ENCODE results near the gene PRODH2. TPM values are rescaled to one million over a fixed set of nuclear protein-coding genes. Genes with fewer than 3 reads are reported as not detected.

PRODH2 gene
- total and polyA plus RNA-seq, 3 donors from 2014 or later = 0.99 to 2.7 (median 1.3) TPM

GRCh38 chr19:35847911-35848310 is 35.3 kb upstream of the PRODH2 start:
- no peaks in the 10 kb centered on the region for H3K4me1 ChIP-seq
- no peak for TF ChIP-seq CTCF (IDR thresholded peaks at IDR 0.05)
- TF ChIP-seq POLR2A (IDR thresholded peaks at IDR 0.05) = no peak
- H3K9me3 ChIP-seq = no peaks in the 10 kb centered on the region
- 81 to 89% methylated on average over 4 to 8 of the region's 8 CpGs for WGBS, 2 donors
- H3K36me3 ChIP-seq (ENCODE audit: low read depth, missing control alignments) = no peaks in the 10 kb centered on the region
- H3K27ac ChIP-seq = no peak overlapping the region
- no peak for DNase-seq
- no peaks in the 10 kb centered on the region for H3K27me3 ChIP-seq
- intact Hi-C loops (cut with DNase I; ENCODE audit: low total_unique reads) = no loop called here
- H3K4me3 ChIP-seq = no peak overlapping the region

DNA sequence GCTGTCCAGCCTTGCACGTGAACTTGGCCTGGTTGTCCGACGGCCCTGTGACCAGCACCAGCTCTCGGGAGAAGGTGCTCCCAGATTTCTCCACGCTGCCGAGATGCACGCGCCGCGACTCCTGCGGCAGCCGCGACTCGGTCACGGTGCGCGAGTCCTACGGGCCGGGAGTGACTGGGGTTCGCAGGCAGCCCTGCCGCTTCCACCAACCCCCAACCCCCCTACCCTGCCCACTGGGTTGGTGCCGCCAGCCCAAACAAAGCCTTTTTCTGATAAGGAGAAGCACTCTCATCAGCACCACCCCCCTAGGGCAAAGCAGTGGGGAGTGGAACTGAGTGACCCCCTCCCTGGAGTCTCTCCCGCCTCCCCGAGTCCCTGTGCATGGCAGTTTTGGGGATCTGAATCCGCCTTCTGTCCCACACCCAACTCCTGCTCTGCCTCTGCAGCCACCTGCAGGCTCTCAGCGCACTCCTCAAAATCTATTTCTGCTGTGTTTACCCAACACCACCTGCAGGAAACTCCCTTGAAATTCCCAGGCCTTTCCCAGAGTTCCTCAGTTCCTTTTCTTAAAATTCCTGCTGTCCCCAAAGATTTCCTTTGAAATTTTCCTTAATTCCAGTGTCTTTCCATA is 33.5 kb upstream of the PRODH2 start:
- intact Hi-C loops (cut with DNase I; ENCODE audit: low total_unique reads) = no loop called here
- Histone ChIP-seq H3K4me1 (no peaks in the 10 kb centered on the region), H3K9me3 (no peaks in the 10 kb centered on the region), H3K27me3 (no peaks in the 10 kb centered on the region), H3K27ac (no peak overlapping the region), H3K4me3 (peak overlapping the region; percentile 18 to 24), H3K36me3 (ENCODE audit: low read depth, missing control alignments) (no peaks in the 10 kb centered on the region)
- DNase-seq = no peak
- TF ChIP-seq CTCF (IDR thresholded peaks at IDR 0.05) = no peak
- no peak for TF ChIP-seq POLR2A (IDR thresholded peaks at IDR 0.05)
- WGBS, 2 donors = 1 to 6% methylated on average over 6 to 23 of the region's 26 CpGs

DNA sequence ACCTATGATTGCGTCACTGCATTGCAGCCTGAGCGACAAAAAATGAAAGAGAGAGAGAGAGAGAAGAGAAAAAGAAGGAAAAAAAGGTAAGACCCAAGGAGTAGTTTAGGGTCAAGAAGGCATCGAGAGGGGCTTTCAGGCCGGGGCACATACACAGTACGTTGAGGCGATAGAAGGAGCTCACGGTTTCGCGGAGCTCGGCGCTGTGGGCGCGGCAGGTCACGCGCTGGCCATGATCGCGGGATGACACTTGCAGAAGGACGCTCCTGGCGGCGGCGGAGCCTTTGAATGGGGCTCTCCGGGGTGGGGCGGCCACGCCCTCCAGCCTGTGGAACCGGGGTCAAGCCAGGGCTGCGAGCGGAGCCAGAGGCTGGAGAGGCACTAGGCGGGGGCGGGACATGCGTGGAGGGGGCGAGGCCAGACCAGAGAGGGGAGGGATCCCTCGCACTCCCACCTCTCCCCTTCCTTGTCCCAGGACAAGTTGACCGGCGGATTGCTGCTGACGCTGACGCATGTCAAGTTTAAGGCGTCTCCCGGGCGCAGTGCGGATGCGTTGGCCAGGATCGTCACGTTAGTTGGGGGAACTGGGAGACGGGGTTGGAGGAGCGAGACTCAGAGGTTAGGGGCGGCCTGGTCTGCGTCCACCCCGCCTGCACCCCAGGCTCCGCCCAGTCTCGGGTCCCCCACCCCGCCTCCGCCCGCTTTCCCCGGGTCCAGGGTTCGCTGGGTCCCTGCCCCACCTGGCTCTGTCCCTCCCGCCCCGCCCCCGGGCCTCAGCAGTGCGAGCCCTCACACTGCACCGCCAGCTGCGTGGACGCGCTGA is 32.8 kb upstream of the PRODH2 start:
- Histone ChIP-seq H3K4me3 (peak overlapping the region; percentile 18 to 24), H3K9me3 (no peaks in the 10 kb centered on the region), H3K36me3 (ENCODE audit: low read depth, missing control alignments) (no peaks in the 10 kb centered on the region), H3K27me3 (no peaks in the 10 kb centered on the region), H3K27ac (no peak overlapping the region), H3K4me1 (no peaks in the 10 kb centered on the region)
- WGBS, 2 donors = 3 to 4% methylated on average over 33 to 53 of the region's 63 CpGs
- DNase-seq = no peak
- intact Hi-C loops (cut with DNase I; ENCODE audit: low total_unique reads) = no loop called here
- TF ChIP-seq POLR2A (IDR thresholded peaks at IDR 0.05) (no peak), CTCF (IDR thresholded peaks at IDR 0.05) (no peak)

DNA sequence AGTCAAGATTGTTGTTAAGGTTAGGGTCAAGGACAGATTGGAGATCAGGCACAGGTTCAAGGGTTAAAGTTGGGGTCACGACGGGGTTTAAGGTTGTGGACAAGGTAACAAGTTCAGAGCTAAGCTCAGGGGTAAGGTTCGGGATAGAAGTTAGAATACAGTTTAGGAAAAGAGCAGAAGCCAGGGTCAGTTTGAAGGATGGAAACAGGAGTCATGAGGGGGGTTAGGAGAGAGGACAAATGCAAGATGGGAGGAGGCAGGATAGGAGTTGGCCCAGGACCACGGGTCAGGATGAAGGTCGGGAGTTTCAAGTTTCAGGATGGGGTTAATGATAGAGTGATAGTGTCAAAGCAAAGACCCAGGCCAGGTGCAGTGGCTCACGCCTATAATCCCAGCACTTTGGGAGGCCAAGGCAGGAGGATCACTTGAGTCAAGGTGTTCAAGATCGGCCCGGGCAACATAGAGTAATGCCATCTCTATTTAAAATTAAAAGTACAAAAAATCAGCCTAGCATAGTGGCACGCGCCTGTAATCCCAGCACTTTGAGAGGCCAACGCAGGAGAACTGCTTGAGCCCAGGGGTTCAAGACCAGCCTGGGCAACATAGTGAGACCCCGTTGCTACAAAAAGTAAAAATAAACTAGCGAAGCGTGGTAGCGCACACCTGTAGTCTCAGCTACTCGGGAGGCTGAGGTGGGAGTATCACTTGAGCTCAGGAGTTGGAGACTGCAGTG is 32.0 kb upstream of the PRODH2 start:
- Histone ChIP-seq H3K27me3 (no peaks in the 10 kb centered on the region), H3K9me3 (no peaks in the 10 kb centered on the region), H3K4me1 (no peaks in the 10 kb centered on the region), H3K4me3 (no peak overlapping the region), H3K36me3 (ENCODE audit: low read depth, missing control alignments) (no peaks in the 10 kb centered on the region), H3K27ac (no peak overlapping the region)
- WGBS, 2 donors = 37 to 39% methylated on average over 16 of the region's 16 CpGs
- intact Hi-C loops (cut with DNase I; ENCODE audit: low total_unique reads) = no loop called here
- DNase-seq = no peak
- no peak for TF ChIP-seq POLR2A (IDR thresholded peaks at IDR 0.05)
- TF ChIP-seq CTCF (IDR thresholded peaks at IDR 0.05) = no peak

All from testis (tissue), 3 donors.